A673 (cell line): ENCODE results near the gene DBX1. TPM values are rescaled to one million over a fixed set of nuclear protein-coding genes. Genes with fewer than 3 reads are reported as not detected.

Experiments used
- BruUV-seq: library from RNA; stranded (reverse); fragments of 400-500 nt; replicated peaks from 2 replicates; lab custom pipeline; 2021; lab: Mats Ljungman, UMichigan
- CTCF ChIA-PET: fragments of 300-600 bp; sonication (Branson Sonifier 250); formaldehyde crosslinking; loops from one replicate; lab custom pipeline; 2022; ENCODE audit warnings: antibody characterized with exemption; lab: Charles Lee
- POLR2A ChIA-PET: fragments of 300-600 bp; sonication (Branson Sonifier 250); formaldehyde crosslinking; loops from one replicate; lab custom pipeline; 2022; ENCODE audit warnings: antibody characterized with exemption; ENCODE audit not compliant: low non-redundant PET; lab: Charles Lee
- DNase-seq: peaks from one replicate; pipeline ENCODE4 v3.0.0-alpha.2; 2015; ENCODE audit warnings: low spot score
- H3K27ac ChIP-seq: fragments of 200-600 bp; sonication (generic); 2 replicates; pipeline ENCODE4 v1.5.1; 2016; ENCODE audit warnings: mixed run types, low read depth, mild to moderate bottlenecking, mixed read lengths, antibody characterized with exemption, low read length; ENCODE audit not compliant: poor library complexity, severe bottlenecking
- H3K27me3 ChIP-seq: fragments of 200-600 bp; sonication (generic); replicated peaks from 2 replicates; pipeline ENCODE4 v1.6.1; 2017; ENCODE audit warnings: mixed run types, low read depth, mild to moderate bottlenecking, mixed read lengths, antibody characterized with exemption, low read length; ENCODE audit not compliant: insufficient read depth, poor library complexity
- H3K36me3 ChIP-seq: fragments of 200-600 bp; sonication (generic); 2 replicates; pipeline ENCODE4 v1.6.1; 2016; ENCODE audit warnings: mixed run types, mild to moderate bottlenecking, mixed read lengths, antibody characterized with exemption, low read length; ENCODE audit not compliant: insufficient read depth, poor library complexity, severe bottlenecking
- H3K4me1 ChIP-seq: fragments of 200-600 bp; sonication (generic); 2 replicates; pipeline ENCODE4 v1.6.1; 2017; ENCODE audit warnings: mixed run types, mild to moderate bottlenecking, mixed read lengths, antibody characterized with exemption, low read length; ENCODE audit not compliant: insufficient read depth, poor library complexity, severe bottlenecking
- H3K4me3 ChIP-seq: fragments of 200-600 bp; sonication (generic); 2 replicates; pipeline ENCODE4 v1.5.1; 2016; ENCODE audit warnings: low read depth, mixed run types, mild to moderate bottlenecking, mixed read lengths, low read length; ENCODE audit not compliant: poor library complexity, severe bottlenecking
- H3K9me3 ChIP-seq: fragments of 200-600 bp; sonication (generic); 2 replicates; pipeline ENCODE4 v1.6.1; 2016; ENCODE audit warnings: mixed run types, low read depth, mild to moderate bottlenecking, mixed read lengths, antibody characterized with exemption, low read length; ENCODE audit not compliant: poor library complexity, severe bottlenecking
- CTCF ChIP-seq: fragments of 300-800, 200-600 bp; sonication (generic); conservative IDR thresholded peaks from 2 replicates; pipeline ENCODE4 v1.5.1; 2017; ENCODE audit warnings: low read depth, mild to moderate bottlenecking, antibody characterized with exemption, low read length, moderate library complexity, mixed read lengths
- EZH2 ChIP-seq: fragments of 200-600 bp; sonication (generic); IDR thresholded peaks from 2 replicates; pipeline ENCODE4 v1.6.1; 2017; ENCODE audit warnings: borderline replicate concordance, low read depth, mild to moderate bottlenecking, mixed read lengths, antibody characterized with exemption, low read length; ENCODE audit not compliant: poor library complexity, severe bottlenecking
- intact Hi-C: fragments of 100-400 bp; cut with micrococcal nuclease; formaldehyde crosslinking; loops from one replicate; pipeline ENCODE4 v1.10.0; 2022; ENCODE audit not compliant: unreplicated experiment
- total RNA-seq: library from RNA; stranded (reverse); gene quantifications from 2 replicates; pipeline ENCODE4 v1.2.3, GENCODE V29; 2021

DBX1 gene
- total RNA-seq, 1 experiment from 2014 or later = not detected

GRCh38 chr11:20163783-20164481 is 3.7 kb upstream of the DBX1 start:
- H3K27me3 ChIP-seq = peaks cover 80% of the 10 kb centered on the region
- CTCF ChIA-PET = no interaction called here

DNA sequence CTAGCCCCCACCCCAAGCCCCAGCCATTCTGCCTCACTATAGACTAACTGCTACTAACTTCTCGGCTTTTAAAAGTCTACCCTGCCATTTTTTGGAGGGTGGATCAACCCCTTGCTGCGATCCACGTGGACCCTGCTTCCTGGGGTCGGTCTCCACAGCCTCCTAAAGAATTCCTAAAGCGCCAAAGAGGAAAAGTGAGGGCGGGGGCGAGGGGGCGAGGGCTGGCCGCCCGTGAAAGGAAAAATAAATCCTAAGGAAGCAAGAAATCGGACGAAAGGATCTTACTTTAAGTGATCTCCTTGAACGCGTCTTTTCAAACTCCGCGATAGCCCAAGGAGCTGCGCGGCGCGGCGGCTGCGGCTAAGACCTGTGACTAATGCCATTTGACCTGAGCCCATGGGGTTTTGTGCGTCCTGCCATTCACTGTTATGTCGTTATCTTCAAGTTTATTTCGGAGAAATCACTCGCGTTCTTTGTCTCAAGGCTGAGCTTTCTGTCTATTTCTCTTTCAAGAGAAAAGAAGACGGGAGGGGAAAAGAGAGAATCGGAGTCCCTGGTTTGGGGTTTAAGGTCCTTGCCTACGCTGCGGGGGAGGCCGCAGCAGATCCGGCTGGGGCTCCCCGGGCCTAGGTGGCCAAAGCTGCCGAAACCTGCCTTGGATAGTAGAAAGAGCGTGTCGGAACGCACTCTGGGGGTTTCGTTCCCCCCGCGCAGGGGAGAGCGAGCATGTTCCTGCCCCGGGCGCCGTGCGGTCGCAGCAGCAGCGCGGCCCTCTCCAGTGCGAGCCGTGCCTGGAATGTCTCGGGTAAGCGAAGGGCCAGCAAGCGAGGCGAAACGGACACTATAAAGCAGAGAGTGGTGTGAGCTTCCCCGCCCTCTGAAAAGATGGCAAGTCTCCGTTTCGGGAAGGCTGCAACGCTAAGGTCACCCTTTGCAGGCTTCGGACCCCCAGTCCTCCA is 2.8 kb upstream of the DBX1 start:
- H3K27ac ChIP-seq = no peak overlapping the region
- H3K36me3 ChIP-seq = no peaks in the 10 kb centered on the region
- intact Hi-C loops = no loop called here
- ChIA-PET POLR2A (no interaction called here), CTCF (no interaction called here)
- DNase-seq = no peak
- TF ChIP-seq CTCF = no peak
- peak; percentile 98 for TF ChIP-seq EZH2
- H3K4me1 ChIP-seq = no peaks in the 10 kb centered on the region
- H3K9me3 ChIP-seq = no peaks in the 10 kb centered on the region
- H3K27me3 ChIP-seq = peaks cover 88% of the 10 kb centered on the region
- BruUV-seq = no TSS peak
- no peak overlapping the region for H3K4me3 ChIP-seq

More at GRCh38 chr11:20163783-20164481, 3.7 kb upstream of the DBX1 start:
- Histone ChIP-seq H3K4me1 (no peaks in the 10 kb centered on the region), H3K27ac (no peak overlapping the region), H3K4me3 (no peak overlapping the region), H3K9me3 (no peaks in the 10 kb centered on the region), H3K36me3 (no peaks in the 10 kb centered on the region)
- TF ChIP-seq CTCF (no peak), EZH2 (no peak)
- intact Hi-C loops = no loop called here
- no peak for DNase-seq
- BruUV-seq = no TSS peak
- POLR2A ChIA-PET = no interaction called here

- H3K27me3 ChIP-seq = peaks cover 93% of the 10 kb centered on the region
- TF ChIP-seq EZH2 (peak; percentile 80), CTCF (no peak)
- ChIA-PET POLR2A (no interaction called here), CTCF (no interaction called here)
- intact Hi-C loops = no loop called here
- no peaks in the 10 kb centered on the region for H3K36me3 ChIP-seq
- no peak overlapping the region for H3K27ac ChIP-seq
- H3K4me1 ChIP-seq = no peaks in the 10 kb centered on the region
- DNase-seq = no peak
- BruUV-seq = no TSS peak
- H3K9me3 ChIP-seq = no peaks in the 10 kb centered on the region
- no peak overlapping the region for H3K4me3 ChIP-seq
Measured at GRCh38 chr11:20161923-20162744, 1.9 kb upstream of the DBX1 start.
